Neural cell (in vitro differentiated cells): ENCODE data around the gene LAMP1. TPM values are rescaled to one million over a fixed set of nuclear protein-coding genes. Genes with fewer than 3 reads are reported as not detected.
"Not testable (repeated sequence)": the region's sequence is repeated elsewhere in the genome, so short reads cannot be mapped to it uniquely, and the experiment has no call there.

Source experiments
- H2AFZ ChIP-seq: fragments of 200-600, 300-800 bp; sonication (generic), shearing (Covaris generic); 2 replicates; pipeline ENCODE4 v1.6.0; 2014; ENCODE audit warnings: low read depth, mild to moderate bottlenecking, antibody characterized with exemption, low read length, moderate library complexity
- H3F3A ChIP-seq: fragments of 200-600 bp; shearing (Covaris generic); 2 replicates; pipeline ENCODE4 v1.6.1; 2016; ENCODE audit warnings: mild to moderate bottlenecking, moderate library complexity, mixed read lengths, antibody characterized with exemption, low read length; ENCODE audit not compliant: insufficient read depth, poor library complexity, severe bottlenecking
- H3K27ac ChIP-seq: fragments of 200-600, 300-800 bp; sonication (generic), shearing (Covaris generic); 2 replicates; pipeline ENCODE4 v1.5.1; 2014; ENCODE audit warnings: mild to moderate bottlenecking, low read length, moderate library complexity
- H3K27me3 ChIP-seq: fragments of 300-800, 200-600 bp; sonication (generic), shearing (Covaris generic); 2 replicates; pipeline ENCODE4 v1.6.0; 2014; ENCODE audit warnings: mild to moderate bottlenecking, low read depth, low read length, moderate library complexity; ENCODE audit not compliant: insufficient read depth
- H3K36me3 ChIP-seq: fragments of 300-800, 200-600 bp; sonication (generic), shearing (Covaris generic); 2 replicates; pipeline ENCODE4 v1.5.1; 2014; ENCODE audit warnings: mild to moderate bottlenecking, antibody characterized with exemption, low read length, moderate library complexity; ENCODE audit not compliant: insufficient read depth
- H3K4me2 ChIP-seq: fragments of 300-800, 200-600 bp; sonication (generic), shearing (Covaris generic); 2 replicates; pipeline ENCODE4 v1.6.0; 2014; ENCODE audit warnings: mild to moderate bottlenecking, low read length
- H3K4me3 ChIP-seq: fragments of 300-800, 200-600 bp; sonication (generic), shearing (Covaris generic); 2 replicates; pipeline ENCODE4 v1.5.1; 2014; ENCODE audit warnings: mild to moderate bottlenecking, low read length, moderate library complexity
- H3K79me2 ChIP-seq: fragments of 200-600 bp; shearing (Covaris generic); replicated peaks from 2 replicates; pipeline ENCODE4 v1.6.0; 2014; ENCODE audit warnings: mild to moderate bottlenecking, low read length, moderate library complexity; ENCODE audit not compliant: insufficient read depth
- H3K9ac ChIP-seq: fragments of 300-800, 200-600 bp; sonication (generic), shearing (Covaris generic); 2 replicates; pipeline ENCODE4 v1.6.1; 2016; ENCODE audit warnings: mild to moderate bottlenecking, low read length, mixed read lengths
- H3K9me2 ChIP-seq: fragments of 200-600 bp; shearing (Covaris generic); 2 replicates; pipeline ENCODE4 v1.6.1; 2016; ENCODE audit warnings: mild to moderate bottlenecking, low read length, mixed read lengths; ENCODE audit not compliant: insufficient read depth
- H3K9me3 ChIP-seq: fragments of 200-600, 300-800 bp; sonication (generic), shearing (Covaris generic); 2 replicates; pipeline ENCODE4 v1.6.1; 2016; ENCODE audit warnings: mild to moderate bottlenecking, mixed run types, low read length, moderate library complexity, mixed read lengths
- H4K20me1 ChIP-seq: fragments of 200-600 bp; shearing (Covaris generic); 2 replicates; pipeline ENCODE4 v1.6.1; 2016; ENCODE audit warnings: mild to moderate bottlenecking, mixed run types; ENCODE audit not compliant: insufficient read depth
- CTCF ChIP-seq: fragments of 450-650 bp; IDR thresholded peaks from 2 replicates; pipeline ENCODE4 v1.5.1; 2014; ENCODE audit warnings: antibody characterized with exemption, mild to moderate bottlenecking, moderate library complexity; ENCODE audit not compliant: poor library complexity, severe bottlenecking
- EZH2 ChIP-seq: fragments of 200-600, 300-800 bp; shearing (Covaris generic), sonication (generic); IDR thresholded peaks from 2 replicates; pipeline ENCODE4 v1.6.1; 2014; ENCODE audit warnings: antibody characterized with exemption, low read length, borderline replicate concordance, mild to moderate bottlenecking; ENCODE audit not compliant: insufficient read depth, poor library complexity, severe bottlenecking
- MXI1 ChIP-seq: fragments of 450-650 bp; conservative IDR thresholded peaks from 2 replicates; pipeline ENCODE4 v1.6.1; 2014; ENCODE audit warnings: antibody characterized with exemption, mild to moderate bottlenecking; ENCODE audit not compliant: poor library complexity, severe bottlenecking
- POLR2AphosphoS5 ChIP-seq: IDR thresholded peaks from 2 replicates; pipeline ENCODE4 v1.6.1; 2012
- RAD21 ChIP-seq: fragments of 450-650 bp; conservative IDR thresholded peaks from 2 replicates; pipeline ENCODE4 v1.6.1; 2014; ENCODE audit warnings: antibody characterized with exemption, mild to moderate bottlenecking, moderate library complexity
- REST ChIP-seq: IDR thresholded peaks from 2 replicates; pipeline ENCODE4 v1.6.1; 2012; ENCODE audit warnings: borderline replicate concordance
- TAF1 ChIP-seq: IDR thresholded peaks from 2 replicates; pipeline ENCODE4 v1.6.1; 2012; ENCODE audit warnings: low read depth
- polyA plus RNA-seq: library from polyadenylated mRNA; depleted of rRNA; stranded (reverse); fragments of >200 nt; gene quantifications from 2 replicates; pipeline ENCODE4 v1.2.3, GENCODE V29; 2014

The LAMP1 gene
- polyA plus RNA-seq, 1 donor from 2014 or later: 69.7 TPM

- H3K79me2 ChIP-seq: no peaks in the 10 kb centered on the region
- H3K27ac ChIP-seq: no peak overlapping the region
- no peak overlapping the region for H2AFZ ChIP-seq
- no peak overlapping the region for H3K4me3 ChIP-seq
- no peaks in the 10 kb centered on the region for H3K9me2 ChIP-seq
- peaks cover 14% of the 10 kb centered on the region for H3K27me3 ChIP-seq
- no peaks in the 10 kb centered on the region for H3K36me3 ChIP-seq
- H3F3A ChIP-seq: no peaks in the 10 kb centered on the region
- no peaks in the 10 kb centered on the region for H4K20me1 ChIP-seq
- no peak overlapping the region for H3K9ac ChIP-seq
- TF ChIP-seq CTCF (no peak), MXI1 (no peak), EZH2 (no peak), RAD21 (no peak)
- no peak overlapping the region for H3K4me2 ChIP-seq
- no peaks in the 10 kb centered on the region for H3K9me3 ChIP-seq
These were observed 70.1 kb downstream of the LAMP1 start for GRCh38 chr13:113367020-113367560.

GRCh38 chr13:113367771-113368170 lies 70.7 kb downstream of the LAMP1 start:
- Histone ChIP-seq H3K36me3 (no peaks in the 10 kb centered on the region), H3K4me2 (no peak overlapping the region), H3K9me3 (no peaks in the 10 kb centered on the region), H3K27ac (no peak overlapping the region), H3K79me2 (no peaks in the 10 kb centered on the region), H3K9me2 (no peaks in the 10 kb centered on the region), H2AFZ (no peak overlapping the region), H3F3A (no peaks in the 10 kb centered on the region), H3K27me3 (peaks cover 8% of the 10 kb centered on the region), H4K20me1 (no peaks in the 10 kb centered on the region), H3K4me3 (no peak overlapping the region), H3K9ac (no peak overlapping the region)
- no peak for TF ChIP-seq MXI1
- no peak for TF ChIP-seq TAF1
- no peak for TF ChIP-seq POLR2AphosphoS5
- TF ChIP-seq EZH2: no peak
- TF ChIP-seq REST: no peak
- TF ChIP-seq CTCF: no peak

GRCh38 chr13:113368353-113368752 lies 71.3 kb downstream of the LAMP1 start:
- not testable (repeated sequence) for H3K27ac ChIP-seq, H3K9me3 ChIP-seq, H3K36me3 ChIP-seq, H3K4me2 ChIP-seq, H2AFZ ChIP-seq, H3K79me2 ChIP-seq, H3K9me2 ChIP-seq, H3F3A ChIP-seq, H3K9ac ChIP-seq, H3K4me3 ChIP-seq, H4K20me1 ChIP-seq, H3K27me3 ChIP-seq
